Activated CD8-positive, alpha-beta memory T cell treated with anti-CD3 and anti-CD28 coated beads for 36 hours (primary cell): ENCODE data around the gene CHD3. TPM values are rescaled to one million over a fixed set of nuclear protein-coding genes. Genes with fewer than 3 reads are reported as not detected.
"Not testable (repeated sequence)": the region's sequence is repeated elsewhere in the genome, so short reads cannot be mapped to it uniquely, and the experiment has no call there.

Experiments used
- CTCF ChIA-PET: fragments of 350-600 bp; sonication (Branson Sonifier 250); formaldehyde crosslinking; loops from one replicate; lab custom pipeline; 2021; ENCODE audit warnings: antibody characterized with exemption; lab: Charles Lee
- POLR2A ChIA-PET: fragments of 350-600 bp; sonication (Branson Sonifier 250); formaldehyde crosslinking; loops from one replicate; lab custom pipeline; 2021; ENCODE audit warnings: antibody characterized with exemption; lab: Charles Lee
- total RNA-seq, 2 experiments: library from RNA; stranded (reverse); gene quantifications; one replicate each; pipeline ENCODE4 v1.2.3, GENCODE V29; 2021

CHD3 gene
- total RNA-seq, 2 experiments from 2014 or later: 112 to 113 TPM

DNA sequence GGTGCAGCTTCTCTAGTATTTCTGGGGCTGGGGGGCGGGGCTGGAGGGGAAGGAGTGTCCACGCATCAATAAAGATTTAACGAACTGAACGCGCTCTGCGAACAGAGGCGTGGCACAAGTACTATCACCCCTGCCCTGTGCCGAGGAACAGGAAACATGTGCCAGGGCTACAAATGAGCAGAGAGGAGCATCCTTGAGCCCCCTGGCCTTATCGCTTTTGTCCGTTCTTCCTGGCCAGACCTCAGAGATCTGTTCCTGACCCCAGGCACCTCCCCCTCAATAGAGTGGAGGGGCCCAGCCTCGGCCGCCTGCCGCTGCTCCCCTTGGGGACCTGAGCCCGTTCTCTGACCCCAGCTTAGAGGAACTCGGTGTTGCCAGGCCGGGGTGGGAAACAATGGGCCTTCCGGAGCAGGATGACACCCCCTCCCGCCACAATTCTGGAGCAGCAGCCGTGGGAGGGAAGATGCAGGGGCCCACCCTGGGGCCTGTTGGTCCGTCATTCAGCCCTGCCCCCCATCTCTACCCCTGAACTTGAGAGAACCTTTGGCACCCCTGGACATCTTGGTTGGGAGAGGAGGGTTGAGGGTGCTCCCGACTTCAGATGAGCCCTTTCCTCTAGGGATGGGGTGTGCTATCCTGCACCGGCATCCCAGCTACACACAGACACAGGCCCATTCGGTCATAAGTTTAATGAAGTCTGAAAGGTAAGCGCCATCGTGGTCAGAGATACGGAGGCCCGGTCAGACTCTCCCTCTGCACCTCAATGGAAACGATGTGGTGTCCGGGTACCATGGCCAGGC lies 32.4 kb upstream of the CHD3 start:
- ChIA-PET POLR2A (interaction anchor here (0.7 to 2.9 kb wide), 3 partner anchors 12 to 62 kb away, joined by 3 to 44 read pairs (median 9); no protein-coding TSS in a partner anchor), CTCF (interaction anchor here (0.7 to 2.6 kb wide), 10 partner anchors 9 to 203 kb away, joined by 3 to 22 read pairs (median 6); partner anchors contain the start of gene KDM6B)

DNA sequence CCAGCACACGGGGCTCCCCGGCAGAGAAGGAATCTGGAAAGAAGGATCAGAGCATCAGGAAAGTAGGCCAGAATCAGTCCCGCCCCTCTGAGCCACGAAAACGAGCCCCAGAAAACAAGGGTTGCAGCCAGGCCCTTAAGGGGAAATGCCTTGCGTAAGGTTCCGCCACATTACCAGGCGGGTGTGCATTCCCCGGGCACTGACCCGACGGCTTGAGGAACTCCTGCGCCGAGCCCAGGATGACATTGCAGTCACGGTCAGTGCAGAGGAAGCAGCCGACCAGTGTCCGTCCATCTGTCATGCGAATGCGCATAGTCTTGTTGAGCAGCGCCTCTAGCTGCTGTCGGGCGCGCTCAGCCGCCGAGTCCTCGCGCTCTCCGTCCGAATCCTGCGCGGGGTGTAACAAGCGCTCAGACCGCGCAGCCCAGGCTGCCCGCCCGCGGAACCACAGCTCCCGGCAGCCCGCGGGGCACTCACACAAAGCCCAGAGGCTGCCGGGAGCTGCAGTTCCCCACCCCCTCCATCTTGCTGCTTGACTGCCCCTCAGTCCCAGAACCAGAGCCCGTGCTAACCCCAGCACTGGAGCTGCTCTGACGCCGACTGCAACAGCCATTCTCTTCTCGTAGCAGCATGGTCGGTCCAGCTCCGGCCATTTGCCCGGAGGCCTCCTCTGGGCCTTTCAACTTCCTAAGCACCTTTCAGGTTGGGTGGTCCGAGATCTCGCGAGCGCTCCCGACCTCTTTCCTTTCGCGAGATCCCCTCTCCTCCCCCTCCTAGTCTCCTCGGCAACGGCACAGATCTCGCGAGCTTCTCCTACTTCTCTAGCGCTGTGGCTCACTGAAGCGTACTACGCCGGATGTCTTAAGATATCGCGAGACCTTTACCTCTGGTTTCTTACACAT lies 31.5 kb upstream of the CHD3 start, which contains the start of gene NAA38:
NAA38 (minus strand) TSS at position 749 of the 902 bp plus-strand sequence; CDS start at position 653, 96 bp downstream.
- ChIA-PET POLR2A (interaction anchor here (0.6 to 2.9 kb wide), 11 partner anchors 13 to 273 kb away, joined by 3 to 44 read pairs (median 3); partner anchors contain the start of genes CNTROB, MPDU1, RNF227 and TRAPPC1), CTCF (interaction anchor here (0.6 to 2.6 kb wide), 18 partner anchors 10 to 537 kb away, joined by 3 to 22 read pairs (median 4); partner anchors contain the start of genes CNTROB, KDM6B and TRAPPC1)

DNA sequence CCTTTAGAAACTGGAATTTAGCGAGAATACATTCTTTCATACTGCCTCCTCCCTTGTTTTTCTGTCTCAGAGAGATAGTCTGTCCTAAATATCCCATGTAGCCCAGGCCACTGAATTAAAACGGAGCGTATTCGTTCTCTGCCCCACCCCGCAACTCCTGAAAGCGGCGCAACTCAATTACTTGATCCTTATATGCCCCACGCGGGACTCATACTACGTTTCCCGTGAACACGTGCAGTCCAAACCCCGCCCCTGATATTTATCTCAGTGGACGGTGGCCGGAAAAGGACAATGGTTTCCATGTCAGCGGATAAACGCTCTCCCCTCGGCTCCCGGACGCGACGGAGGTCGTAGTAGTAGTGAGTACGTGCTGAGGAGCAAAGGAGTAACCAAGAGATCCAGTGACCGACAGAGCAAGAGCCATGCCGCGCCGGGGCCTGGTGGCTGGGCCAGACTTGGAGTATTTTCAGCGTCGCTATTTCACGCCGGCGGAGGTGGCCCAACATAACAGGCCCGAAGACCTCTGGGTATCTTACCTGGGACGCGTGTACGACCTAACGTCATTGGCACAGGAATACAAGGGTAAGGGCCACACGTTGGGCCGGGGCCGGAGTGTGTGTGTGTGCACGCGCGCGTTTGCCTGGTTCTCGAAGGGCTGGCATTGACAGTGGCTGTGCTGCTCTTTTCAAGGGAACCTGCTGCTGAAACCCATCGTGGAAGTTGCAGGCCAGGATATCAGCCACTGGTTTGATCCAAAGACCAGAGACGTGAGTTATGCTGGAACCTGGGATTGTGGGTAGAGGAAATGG lies 30.7 kb upstream of the CHD3 start, which contains the start of gene CYB5D1:
CYB5D1 (plus strand) TSS at position 291 of the 809 bp plus-strand sequence; CDS start at position 423, 132 bp downstream.
- ChIA-PET POLR2A (interaction anchor here (0.6 to 2.9 kb wide), 8 partner anchors 14 to 274 kb away, joined by 3 to 44 read pairs (median 4); partner anchors contain the start of genes CNTROB, MPDU1 and TRAPPC1), CTCF (interaction anchor here (0.6 to 2.6 kb wide), 14 partner anchors 11 to 538 kb away, joined by 3 to 22 read pairs (median 5); partner anchors contain the start of genes CNTROB and TRAPPC1)

DNA sequence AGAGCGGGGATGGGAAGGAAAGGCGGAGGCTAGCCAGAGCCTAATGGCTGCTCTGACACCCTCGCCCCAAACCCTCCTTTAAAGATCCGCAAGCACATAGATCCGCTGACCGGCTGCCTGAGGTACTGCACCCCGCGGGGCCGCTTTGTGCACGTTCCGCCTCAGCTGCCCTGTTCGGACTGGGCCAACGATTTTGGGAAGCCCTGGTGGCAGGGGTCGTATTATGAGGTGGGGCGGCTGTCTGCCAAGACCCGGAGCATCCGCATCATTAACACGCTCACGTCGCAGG lies 30.1 kb upstream of the CHD3 start:
- ChIA-PET POLR2A (interaction anchor here (0.5 kb wide), 1 partner anchor 178 kb away, joined by 4 read pairs; no protein-coding TSS in a partner anchor), CTCF (interaction anchor here (1.0 to 1.5 kb wide), 4 partner anchors 35 to 199 kb away, joined by 3 to 6 read pairs (median 4); no protein-coding TSS in a partner anchor)

DNA sequence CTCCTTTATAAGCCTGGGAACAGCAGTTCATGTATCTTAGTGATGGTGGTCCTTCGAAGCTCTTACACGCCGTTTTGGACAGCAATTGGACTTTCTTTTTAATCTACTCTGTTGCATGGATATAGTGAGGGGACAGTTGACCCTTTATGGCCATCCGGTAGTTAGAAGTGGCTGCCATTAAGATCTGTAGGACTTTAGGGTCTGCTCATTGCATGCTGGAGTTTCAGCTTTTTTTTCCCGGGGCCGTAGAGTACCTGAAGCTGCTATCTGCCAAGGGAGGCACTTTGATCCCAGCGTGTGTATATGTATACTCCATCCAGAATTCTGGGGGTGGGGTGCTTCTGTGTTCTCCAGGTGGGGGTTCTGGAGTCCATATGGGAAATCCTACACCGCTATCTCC lies 29.6 kb upstream of the CHD3 start:
- ChIA-PET POLR2A (interaction anchor here (0.5 to 0.7 kb wide), 2 partner anchors 17 to 178 kb away, joined by 3 to 4 read pairs; no protein-coding TSS in a partner anchor), CTCF (interaction anchor here (1.0 to 1.5 kb wide), 4 partner anchors 36 to 198 kb away, joined by 3 to 6 read pairs (median 4); no protein-coding TSS in a partner anchor)

DNA sequence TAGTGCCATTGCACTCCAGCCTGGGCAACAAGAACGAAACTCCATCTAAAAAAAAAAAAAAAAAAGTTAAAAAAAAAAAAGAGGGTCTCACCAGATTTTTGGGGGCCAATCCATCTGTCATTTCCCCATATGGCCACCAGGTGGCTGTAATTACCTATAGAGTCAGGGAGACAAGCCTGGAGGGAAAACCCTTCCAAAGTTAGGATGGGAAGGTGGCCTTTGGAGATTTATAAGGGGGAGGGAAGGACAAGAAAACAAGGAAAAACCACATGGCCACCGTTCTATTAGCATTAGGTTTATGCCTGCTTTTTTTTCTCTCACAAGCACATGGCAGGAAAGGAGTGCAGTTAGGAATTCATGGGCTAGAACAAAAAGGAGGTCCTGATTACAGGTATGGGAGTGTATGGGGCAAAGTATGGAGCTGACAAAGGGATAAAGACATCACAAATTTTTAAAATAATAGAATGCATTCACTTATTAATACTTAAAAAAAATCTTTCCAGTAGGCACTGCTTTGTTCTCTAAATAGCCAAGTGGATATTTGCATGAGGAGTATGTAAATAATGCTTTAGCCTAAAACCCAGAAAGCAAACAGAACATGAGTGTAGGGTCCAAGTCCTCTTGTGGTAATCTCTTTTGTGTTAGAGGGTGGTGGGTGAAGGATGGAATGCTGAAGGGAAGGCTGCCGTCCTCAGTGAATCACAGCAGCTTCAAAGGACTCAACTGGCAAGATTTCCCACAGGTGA lies 25.7 kb upstream of the CHD3 start:
- POLR2A ChIA-PET: no interaction called here
- CTCF ChIA-PET: interaction anchor here (0.6 to 3.2 kb wide), 15 partner anchors 15 to 195 kb away, joined by 3 to 22 read pairs (median 4); partner anchors contain the start of genes CNTROB, KDM6B and TRAPPC1

DNA sequence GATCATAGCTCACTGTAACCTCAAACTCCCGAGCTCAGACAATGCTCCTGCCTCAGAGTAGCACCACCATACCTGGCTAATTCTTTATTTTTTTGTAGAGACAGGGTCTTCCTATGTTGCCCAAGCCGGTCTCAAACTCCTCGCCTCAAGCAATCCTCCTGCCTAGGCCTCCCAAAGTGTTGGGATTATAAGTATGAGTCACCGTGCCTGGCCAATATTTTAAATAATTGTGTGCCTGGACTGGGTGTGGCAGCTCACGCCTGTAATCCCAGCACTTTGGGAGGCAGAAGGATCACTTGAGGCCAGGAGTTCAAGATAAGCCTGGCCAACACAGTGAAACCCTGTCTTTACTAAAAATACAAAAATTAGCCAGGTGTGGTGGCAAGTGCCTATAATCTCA lies 24.2 kb upstream of the CHD3 start:
- POLR2A ChIA-PET: not testable (repeated sequence)
- CTCF ChIA-PET: interaction anchor here (0.9 to 3.5 kb wide), 7 partner anchors 21 to 255 kb away, joined by 3 to 22 read pairs (median 4); no protein-coding TSS in a partner anchor

DNA sequence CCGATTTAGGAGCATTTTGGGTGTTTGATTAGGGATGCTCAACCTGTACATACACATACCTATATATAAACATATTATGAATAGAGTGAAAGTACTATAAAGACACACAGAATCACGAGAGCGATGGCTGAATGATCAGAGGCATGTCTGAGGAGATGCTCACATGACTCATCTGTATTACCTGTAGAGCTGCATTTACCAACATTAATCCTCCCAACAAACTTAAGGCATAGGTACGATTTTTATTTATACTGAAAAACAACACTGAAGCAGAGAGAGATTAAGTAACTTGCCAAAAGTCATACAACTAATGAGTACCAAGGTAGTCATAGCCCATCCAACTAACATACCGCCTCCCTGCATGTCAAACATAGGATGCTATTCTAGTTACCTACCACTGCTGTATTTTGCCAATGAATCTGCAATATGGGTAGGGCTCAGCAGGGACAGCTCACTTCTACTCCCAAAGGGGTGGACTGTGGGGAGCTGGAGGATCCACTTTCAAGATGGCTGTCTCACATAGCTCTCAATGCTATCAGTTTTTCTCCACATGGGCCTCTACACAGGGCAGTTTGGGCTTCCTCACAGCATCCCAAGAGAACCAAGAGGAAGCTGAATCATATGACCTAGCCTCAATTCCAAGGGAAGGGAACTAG lies 23.5 kb upstream of the CHD3 start:
- ChIA-PET POLR2A (interaction anchor here (0.7 kb wide), 1 partner anchor 124 kb away, joined by 4 read pairs; no protein-coding TSS in a partner anchor), CTCF (interaction anchor here (0.5 to 3.5 kb wide), 6 partner anchors 31 to 349 kb away, joined by 3 to 10 read pairs (median 4); partner anchors contain the start of genes KDM6B and RNF227)

DNA sequence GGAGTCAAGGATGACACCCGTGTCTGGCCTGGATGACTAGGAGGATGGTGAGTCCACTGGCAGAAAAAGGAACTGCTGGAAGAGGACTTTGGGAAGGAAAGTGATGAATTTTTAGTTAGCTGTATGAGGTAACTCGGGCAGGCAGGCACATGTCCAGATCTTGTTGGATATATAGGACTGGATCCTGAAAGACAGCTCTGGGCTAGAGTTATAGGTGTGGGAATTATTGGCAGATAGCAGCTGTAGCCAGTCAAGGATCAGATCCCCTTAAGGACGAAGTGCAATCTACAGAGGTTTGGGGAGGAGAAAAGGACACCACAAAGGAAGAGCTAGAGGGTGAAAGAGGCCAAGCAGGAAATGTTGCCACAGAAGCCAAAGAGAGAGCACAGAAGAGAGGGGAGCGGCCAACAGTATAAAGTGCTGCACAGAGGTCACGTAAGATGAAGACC lies 20.7 kb upstream of the CHD3 start:
- POLR2A ChIA-PET: no interaction called here
- CTCF ChIA-PET: interaction anchor here (0.6 to 2.3 kb wide), 3 partner anchors 15 to 121 kb away, joined by 3 to 8 read pairs (median 7); no protein-coding TSS in a partner anchor

DNA sequence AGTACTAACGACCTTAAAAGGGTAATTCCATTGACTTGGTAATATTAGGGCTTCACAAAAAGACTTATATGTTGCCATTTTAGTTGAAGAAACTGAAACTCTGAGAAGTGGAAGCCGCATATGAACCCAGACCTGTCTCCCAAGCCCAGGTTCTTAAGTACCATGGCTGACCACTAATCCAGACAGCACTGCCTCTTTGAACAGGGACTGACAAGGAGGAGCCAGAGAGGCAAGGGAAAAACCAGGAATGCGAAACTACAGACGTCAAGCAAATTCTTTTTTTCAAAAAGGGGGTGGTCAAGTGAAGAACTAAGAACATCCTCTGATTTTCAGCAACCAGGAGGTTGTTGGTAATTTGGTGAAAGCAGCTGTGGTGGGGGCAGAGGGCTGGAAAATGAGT lies 15.5 kb upstream of the CHD3 start:
- ChIA-PET POLR2A (no interaction called here), CTCF (no interaction called here)

DNA sequence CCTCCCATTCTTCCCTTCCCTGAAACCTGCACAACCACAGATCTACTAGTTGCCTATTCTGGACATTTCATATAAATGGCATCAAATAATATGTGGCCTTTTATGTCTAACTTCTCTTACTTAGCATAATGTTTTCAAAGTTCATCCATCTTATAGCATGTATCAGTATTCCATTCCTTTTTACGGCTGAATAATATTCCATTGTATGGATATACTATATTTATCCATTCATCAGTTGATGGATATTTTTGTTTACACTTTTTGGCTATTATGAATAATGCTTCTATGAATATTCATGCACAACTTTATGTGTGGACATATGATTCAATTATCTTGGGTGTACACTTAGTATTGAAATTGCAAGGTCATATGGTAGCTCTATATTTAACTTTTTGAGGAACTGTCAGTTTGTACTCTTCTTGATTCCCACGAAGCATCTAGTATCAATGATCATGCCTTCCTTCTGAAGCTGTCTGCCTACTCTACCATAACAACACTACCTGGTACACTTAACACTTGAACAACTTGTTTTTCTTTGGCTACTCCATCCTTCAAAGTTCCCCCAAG lies 12.7 kb upstream of the CHD3 start:
- CTCF ChIA-PET: interaction anchor here (1.5 kb wide), 1 partner anchor 19 kb away, joined by 3 read pairs; the partner anchor contains the start of gene NAA38
- POLR2A ChIA-PET: no interaction called here

DNA sequence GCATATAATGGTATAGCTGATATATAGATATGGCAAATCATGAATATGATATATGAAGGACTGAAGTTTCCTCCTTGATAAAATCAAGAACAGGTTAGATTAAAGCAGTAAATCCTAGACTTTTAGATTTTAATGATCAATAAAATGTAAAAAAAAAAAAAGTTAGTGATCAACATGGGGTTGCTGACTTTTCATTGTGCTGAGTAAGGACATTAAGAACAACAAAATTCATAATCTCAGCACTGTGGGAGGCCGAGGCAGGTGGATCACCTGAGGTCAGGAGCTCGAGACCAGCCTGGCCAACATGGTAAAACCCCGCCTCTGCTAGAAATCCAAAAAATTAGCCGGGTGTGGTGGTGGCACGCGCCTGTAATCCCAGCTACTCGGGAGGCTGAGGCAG lies 10.4 kb upstream of the CHD3 start:
- CTCF ChIA-PET: interaction anchor here (1.4 kb wide), 1 partner anchor 16 kb away, joined by 8 read pairs; no protein-coding TSS in a partner anchor
- POLR2A ChIA-PET: no interaction called here

DNA sequence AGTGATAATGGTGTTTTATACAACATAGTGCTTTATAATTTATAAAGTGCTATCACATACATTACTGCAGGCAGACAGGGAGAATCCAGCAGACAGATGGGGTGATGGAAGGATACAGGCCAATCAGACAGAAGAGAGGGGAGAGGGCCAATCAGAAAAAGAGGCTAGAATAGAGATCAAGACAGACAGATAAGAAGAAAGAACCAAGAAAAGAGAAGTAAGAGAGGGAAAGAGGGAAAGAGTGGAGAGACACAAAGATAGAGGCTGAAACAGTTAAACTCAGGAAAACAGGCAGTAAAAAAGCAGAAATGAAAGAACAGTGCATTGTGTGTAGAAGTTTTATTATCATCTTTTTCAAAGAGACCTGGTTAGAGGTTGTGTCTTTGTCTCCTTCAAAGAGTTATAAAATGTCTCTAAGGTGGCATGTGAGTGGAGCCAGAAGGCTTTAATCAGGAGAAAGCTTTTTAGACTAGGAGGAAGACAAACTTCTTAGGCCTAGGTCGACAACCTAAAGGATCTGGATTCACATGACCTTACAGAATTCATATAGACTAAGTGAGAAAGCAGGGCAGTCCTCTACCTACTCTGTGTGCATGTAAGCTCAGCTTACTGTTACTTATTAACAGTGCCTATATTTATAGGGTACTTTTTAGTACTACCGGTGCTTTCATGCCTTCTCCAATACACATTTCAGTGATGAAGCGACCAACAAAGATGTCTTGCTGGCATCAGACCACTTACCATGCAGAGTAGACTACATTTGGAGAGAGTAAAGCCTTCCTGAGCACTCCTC lies 8.3 kb upstream of the CHD3 start:
- POLR2A ChIA-PET: no interaction called here
- CTCF ChIA-PET: interaction anchor here (0.5 kb wide), 1 partner anchor 57 kb away, joined by 3 read pairs; no protein-coding TSS in a partner anchor

DNA sequence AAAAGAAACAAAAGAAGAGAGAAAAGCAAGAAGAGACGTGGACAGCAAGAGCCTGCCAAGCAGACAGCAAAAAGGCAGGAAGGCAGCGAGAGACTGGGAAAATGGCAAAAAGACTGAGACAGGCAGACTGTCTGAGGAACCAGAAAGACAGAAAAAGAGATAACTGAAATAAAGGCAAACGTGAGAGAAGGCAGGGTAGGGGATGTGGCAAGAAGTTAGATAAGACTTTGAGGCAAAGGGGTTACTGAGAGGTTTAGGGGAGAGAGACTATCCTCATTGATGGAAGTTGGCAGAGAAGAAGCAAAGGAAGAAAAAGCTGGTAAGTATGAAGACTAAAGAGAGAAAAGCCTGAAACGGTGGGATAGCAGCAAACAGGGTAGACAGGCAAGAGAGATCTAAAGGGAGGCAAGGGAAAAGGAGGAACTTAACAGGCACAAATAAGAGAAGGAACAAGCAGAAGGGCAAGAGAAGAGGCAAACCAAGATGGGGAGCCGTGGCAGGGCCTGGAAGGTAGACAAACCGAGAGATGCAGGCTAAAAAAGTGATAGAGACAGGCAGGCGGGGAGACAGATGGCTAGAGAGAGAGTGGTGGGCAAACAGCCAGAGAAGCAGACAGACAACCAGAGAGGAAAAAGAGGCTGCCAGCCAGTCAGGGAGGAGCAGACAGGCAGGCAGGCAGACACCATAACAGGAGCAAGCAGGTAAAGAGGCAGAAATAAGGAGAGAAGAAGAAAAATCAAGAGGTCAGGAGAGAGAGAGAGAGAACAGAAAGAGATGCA lies 7.1 kb upstream of the CHD3 start:
- POLR2A ChIA-PET: no interaction called here
- CTCF ChIA-PET: no interaction called here
